ENCODE measurements around the gene MPP3. TPM values are rescaled to one million over a fixed set of nuclear protein-coding genes. Genes with fewer than 3 reads are reported as not detected.

Gene MPP3
- total and polyA plus RNA-seq, 2 donors = 0.61 to 1.5 TPM

DNA sequence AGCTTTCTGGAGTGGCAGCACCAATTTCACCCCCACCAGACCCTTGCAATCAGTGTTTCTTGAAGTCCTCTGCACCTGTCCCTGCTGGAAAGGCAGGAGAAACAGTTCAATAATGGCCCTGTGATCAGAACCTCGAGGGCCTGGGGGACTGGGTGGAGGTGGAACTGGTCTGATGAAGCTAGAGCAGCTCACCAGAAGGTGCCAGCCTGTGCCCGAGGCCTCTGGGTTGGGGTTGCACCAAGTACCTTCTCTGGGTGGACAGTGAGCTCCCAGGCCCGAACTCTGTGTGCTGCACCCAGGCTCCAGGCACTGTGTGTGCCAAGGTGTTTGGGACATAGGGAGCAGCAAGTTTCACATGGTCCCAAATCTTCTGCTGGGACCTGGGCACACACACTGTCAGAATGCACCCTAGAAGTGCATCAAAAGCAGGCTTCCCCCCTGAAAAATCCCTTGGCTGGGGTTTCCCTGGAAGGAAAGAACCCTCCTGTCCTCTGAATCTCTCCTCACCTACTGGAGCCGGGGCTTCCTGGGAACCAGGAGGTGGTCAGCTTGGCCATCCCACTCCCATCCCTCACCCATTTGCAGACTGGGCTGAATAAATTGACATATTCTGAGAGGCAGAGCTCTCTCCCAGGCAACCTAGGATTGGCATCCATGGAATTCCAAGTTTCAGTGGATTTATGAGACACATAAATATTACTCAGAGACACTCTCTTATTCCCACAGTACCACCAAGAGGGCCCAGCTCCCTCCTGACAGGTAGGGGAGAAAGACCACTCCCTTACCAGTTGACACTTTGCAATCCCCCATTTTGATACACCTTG lies 31.4 kb upstream of the MPP3 start:
- H3K9me3 ChIP-seq (ENCODE audit: control insufficient read depth in 2 of 2, insufficient read depth in 1 of 2, low read length in 1 of 2) = no peaks in the 10 kb centered on the region
- WGBS = 85% methylated on average over 4 of the region's 4 CpGs
- H3K4me3 ChIP-seq (ENCODE audit: low read length in 2 of 2) = no peak overlapping the region
- DNase-seq (ENCODE audit: low read depth in 6 of 9, low spot score in 9 of 9) = no peak
- peaks cover 0 to 2% of the 10 kb centered on the region in 2 donors for H3K4me1 ChIP-seq (ENCODE audit: control insufficient read depth in 2 of 2, insufficient read depth in 2 of 2, low read length in 2 of 2)
- H3K36me3 ChIP-seq (ENCODE audit: control insufficient read depth in 2 of 2, insufficient read depth in 2 of 2, low read length in 1 of 2) = no peaks in the 10 kb centered on the region
- peaks cover 0 to 2% of the 10 kb centered on the region in 2 donors for H3K27me3 ChIP-seq (ENCODE audit: control insufficient read depth in 2 of 2, insufficient read depth in 1 of 2, low read length in 1 of 2)
- H3K27ac ChIP-seq (ENCODE audit: low read depth in 1 of 2, low read length in 1 of 2) = no peak overlapping the region

DNA sequence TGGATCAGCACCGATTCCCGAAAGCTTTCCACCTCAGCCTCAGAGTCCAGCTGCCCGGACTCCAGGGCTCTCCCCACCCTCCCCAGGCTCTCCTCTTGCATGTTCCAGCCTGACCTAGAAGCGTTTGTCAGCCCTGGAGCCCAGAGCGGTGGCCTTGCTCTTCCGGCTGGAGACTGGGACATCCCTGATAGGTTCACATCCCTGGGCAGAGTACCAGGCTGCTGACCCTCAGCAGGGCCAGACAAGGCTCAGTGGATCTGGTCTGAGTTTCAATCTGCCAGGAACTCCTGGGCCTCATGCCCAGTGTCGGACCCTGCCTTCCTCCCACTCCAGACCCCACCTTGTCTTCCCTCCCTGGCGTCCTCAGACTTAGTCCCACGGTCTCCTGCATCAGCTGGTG lies 29.0 kb upstream of the MPP3 start:
- 88% methylated on average over 9 of the region's 9 CpGs for WGBS
- Histone ChIP-seq H3K27ac (ENCODE audit: low read depth in 1 of 2, low read length in 1 of 2) (no peak overlapping the region), H3K36me3 (ENCODE audit: control insufficient read depth in 2 of 2, insufficient read depth in 2 of 2, low read length in 1 of 2) (no peaks in the 10 kb centered on the region), H3K4me1 (ENCODE audit: control insufficient read depth in 2 of 2, insufficient read depth in 2 of 2, low read length in 2 of 2) (peaks cover 0 to 2% of the 10 kb centered on the region in 2 donors), H3K4me3 (ENCODE audit: low read length in 2 of 2) (no peak overlapping the region), H3K27me3 (ENCODE audit: control insufficient read depth in 2 of 2, insufficient read depth in 1 of 2, low read length in 1 of 2) (peaks cover 0 to 15% of the 10 kb centered on the region in 2 donors), H3K9me3 (ENCODE audit: control insufficient read depth in 2 of 2, insufficient read depth in 1 of 2, low read length in 1 of 2) (peaks cover 0 to 6% of the 10 kb centered on the region in 2 donors)
- no peak for DNase-seq (ENCODE audit: low read depth in 6 of 9, low spot score in 9 of 9)

DNA sequence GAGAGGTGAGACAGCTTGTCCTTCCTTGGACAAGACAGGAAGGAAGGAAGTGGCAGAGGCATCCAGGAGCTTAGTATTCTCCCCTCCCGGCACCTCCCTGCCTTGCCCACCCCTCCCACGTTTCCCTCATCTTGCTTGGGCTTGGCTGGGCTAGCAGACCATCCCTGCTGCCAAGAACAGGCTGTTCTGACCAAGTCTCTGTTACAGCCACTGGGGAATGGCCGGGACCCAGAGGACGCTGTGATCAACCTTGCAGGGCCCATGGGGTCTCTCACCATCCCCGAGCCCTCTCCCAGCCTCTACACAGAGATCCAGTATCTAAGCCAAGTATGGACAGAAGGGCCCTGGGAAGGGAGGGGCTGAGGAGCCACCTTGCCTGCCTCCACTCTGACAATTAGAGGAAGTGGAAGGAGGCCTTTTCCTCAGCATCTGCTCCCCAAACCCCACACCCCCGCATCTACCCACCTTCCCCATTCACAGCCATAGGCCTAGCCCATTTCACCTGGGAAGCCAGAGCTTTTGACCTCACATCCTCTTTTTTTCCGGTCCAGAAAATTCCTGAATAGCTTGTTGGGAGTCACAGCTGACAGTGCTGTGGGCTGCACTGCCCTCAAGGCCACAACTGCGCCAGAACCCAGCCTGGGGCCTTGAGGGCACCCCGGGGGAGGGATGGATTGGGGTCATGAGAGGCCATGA lies 28.1 kb upstream of the MPP3 start:
- no peak overlapping the region for H3K4me3 ChIP-seq (ENCODE audit: low read length in 2 of 2)
- WGBS = 79% methylated on average over 9 of the region's 9 CpGs
- no peak for DNase-seq (ENCODE audit: low read depth in 6 of 9, low spot score in 9 of 9)
- H3K4me1 ChIP-seq (ENCODE audit: control insufficient read depth in 2 of 2, insufficient read depth in 2 of 2, low read length in 2 of 2) = peaks cover 0 to 2% of the 10 kb centered on the region in 2 donors
- H3K27me3 ChIP-seq (ENCODE audit: control insufficient read depth in 2 of 2, insufficient read depth in 1 of 2, low read length in 1 of 2) = peaks cover 0 to 17% of the 10 kb centered on the region in 2 donors
- peaks cover 0 to 6% of the 10 kb centered on the region in 2 donors for H3K9me3 ChIP-seq (ENCODE audit: control insufficient read depth in 2 of 2, insufficient read depth in 1 of 2, low read length in 1 of 2)
- H3K36me3 ChIP-seq (ENCODE audit: control insufficient read depth in 2 of 2, insufficient read depth in 2 of 2, low read length in 1 of 2) = no peaks in the 10 kb centered on the region
- H3K27ac ChIP-seq (ENCODE audit: low read depth in 1 of 2, low read length in 1 of 2) = no peak overlapping the region

DNA sequence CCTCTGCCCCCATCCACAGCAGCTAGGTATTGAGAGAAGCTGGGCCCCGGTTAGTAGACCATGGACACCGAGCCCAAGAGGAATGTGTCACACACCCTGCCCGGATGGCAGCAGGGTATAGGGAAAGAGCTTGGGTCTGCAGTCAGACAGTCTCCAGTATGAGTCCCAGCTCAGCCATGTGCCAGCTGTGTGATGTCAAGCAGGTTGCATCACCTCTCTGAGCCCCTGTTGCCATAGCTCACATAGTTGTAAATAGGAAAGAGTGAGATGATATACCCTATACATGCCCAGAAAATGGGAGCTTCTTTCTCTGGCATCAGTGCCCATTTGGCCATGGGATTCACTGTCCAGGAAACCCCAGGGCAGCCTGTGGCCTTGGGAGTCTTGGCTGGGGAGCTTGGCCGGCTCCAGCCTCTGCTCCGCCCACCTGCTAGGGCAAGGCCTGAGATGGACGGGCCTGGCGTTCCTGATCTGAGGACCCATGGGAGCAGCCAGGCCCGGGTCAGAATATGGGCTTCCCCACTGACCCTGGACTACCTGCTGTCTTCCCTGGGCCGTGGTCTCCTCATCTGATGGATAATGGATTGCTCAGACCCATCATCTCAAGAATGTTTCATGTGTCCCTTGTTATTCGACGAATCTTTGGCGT lies 27.3 kb upstream of the MPP3 start:
- no peak overlapping the region for H3K27ac ChIP-seq (ENCODE audit: low read depth in 1 of 2, low read length in 1 of 2)
- H3K4me1 ChIP-seq (ENCODE audit: control insufficient read depth in 2 of 2, insufficient read depth in 2 of 2, low read length in 2 of 2) = peaks cover 0 to 2% of the 10 kb centered on the region in 2 donors
- no peak for DNase-seq (ENCODE audit: low read depth in 6 of 9, low spot score in 9 of 9)
- H3K9me3 ChIP-seq (ENCODE audit: control insufficient read depth in 2 of 2, insufficient read depth in 1 of 2, low read length in 1 of 2) = peaks cover 0 to 6% of the 10 kb centered on the region in 2 donors
- H3K27me3 ChIP-seq (ENCODE audit: control insufficient read depth in 2 of 2, insufficient read depth in 1 of 2, low read length in 1 of 2) = peaks cover 0 to 19% of the 10 kb centered on the region in 2 donors
- no peak overlapping the region for H3K4me3 ChIP-seq (ENCODE audit: low read length in 2 of 2)
- 94% methylated on average over 12 of the region's 12 CpGs for WGBS
- no peaks in the 10 kb centered on the region for H3K36me3 ChIP-seq (ENCODE audit: control insufficient read depth in 2 of 2, insufficient read depth in 2 of 2, low read length in 1 of 2)

DNA sequence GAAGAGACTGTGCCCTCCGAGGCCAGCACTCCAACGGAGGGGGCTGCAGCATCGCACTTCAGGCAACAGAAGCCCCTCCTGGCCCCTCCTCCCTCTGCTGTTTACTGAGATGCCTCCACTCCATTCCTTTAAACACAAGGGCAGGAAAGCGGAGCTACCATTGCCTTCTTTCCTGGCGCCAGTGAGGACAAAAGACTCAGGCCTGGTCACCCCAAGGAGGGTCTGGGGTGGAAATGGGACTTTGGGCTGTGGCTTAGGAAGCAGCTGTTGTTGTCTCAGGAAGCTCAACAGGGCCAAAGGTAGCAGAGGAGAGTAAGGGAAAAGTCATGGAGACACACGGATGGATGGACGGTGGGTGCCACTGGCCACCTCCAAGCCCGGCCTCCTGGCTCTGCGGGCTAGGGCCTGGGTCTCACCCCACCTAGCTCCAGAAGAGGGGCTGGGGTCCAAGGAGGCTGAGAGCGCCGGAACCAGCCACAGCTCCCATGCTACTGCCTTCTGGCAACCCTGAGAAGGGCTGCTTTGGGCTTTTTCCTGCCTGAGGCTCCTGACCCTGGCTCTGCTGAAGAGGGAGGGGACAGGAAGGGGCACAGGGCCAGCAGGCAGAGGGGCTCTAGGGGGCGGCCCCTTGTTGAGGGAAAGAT lies 25.1 kb upstream of the MPP3 start:
- Histone ChIP-seq H3K27ac (ENCODE audit: low read depth in 1 of 2, low read length in 1 of 2) (no peak overlapping the region), H3K4me3 (ENCODE audit: low read length in 2 of 2) (no peak overlapping the region), H3K4me1 (ENCODE audit: control insufficient read depth in 2 of 2, insufficient read depth in 2 of 2, low read length in 2 of 2) (peaks cover 0 to 2% of the 10 kb centered on the region in 2 donors), H3K27me3 (ENCODE audit: control insufficient read depth in 2 of 2, insufficient read depth in 1 of 2, low read length in 1 of 2) (peaks cover 0 to 24% of the 10 kb centered on the region in 2 donors), H3K9me3 (ENCODE audit: control insufficient read depth in 2 of 2, insufficient read depth in 1 of 2, low read length in 1 of 2) (peaks cover 0 to 6% of the 10 kb centered on the region in 2 donors), H3K36me3 (ENCODE audit: control insufficient read depth in 2 of 2, insufficient read depth in 2 of 2, low read length in 1 of 2) (no peaks in the 10 kb centered on the region)
- no peak for DNase-seq (ENCODE audit: low read depth in 6 of 9, low spot score in 9 of 9)
- 81% methylated on average over 12 of the region's 12 CpGs for WGBS

DNA sequence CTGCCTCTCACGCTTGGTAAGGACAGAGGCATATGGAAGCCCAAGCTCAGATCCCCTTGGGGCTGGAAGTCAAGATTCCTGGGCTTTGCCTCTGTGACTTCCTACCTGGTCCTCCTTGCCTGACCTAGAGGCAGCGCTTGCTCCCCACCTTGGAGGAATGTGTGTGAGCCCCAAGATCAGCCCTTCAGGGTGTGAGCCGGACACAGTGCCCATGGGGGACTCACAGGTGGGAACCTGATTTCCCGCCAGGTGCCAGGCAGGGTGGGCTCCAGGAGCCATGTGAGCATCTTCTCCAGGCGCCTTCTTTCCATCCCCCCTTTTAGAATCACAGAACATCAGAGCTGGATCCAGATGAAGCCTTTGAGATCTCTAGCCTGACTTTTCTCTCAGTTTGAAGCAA lies 24.2 kb upstream of the MPP3 start:
- Histone ChIP-seq H3K4me3 (ENCODE audit: low read length in 2 of 2) (no peak overlapping the region), H3K36me3 (ENCODE audit: control insufficient read depth in 2 of 2, insufficient read depth in 2 of 2, low read length in 1 of 2) (no peaks in the 10 kb centered on the region), H3K27me3 (ENCODE audit: control insufficient read depth in 2 of 2, insufficient read depth in 1 of 2, low read length in 1 of 2) (peaks cover 0 to 28% of the 10 kb centered on the region in 2 donors), H3K4me1 (ENCODE audit: control insufficient read depth in 2 of 2, insufficient read depth in 2 of 2, low read length in 2 of 2) (peaks cover 0 to 2% of the 10 kb centered on the region in 2 donors), H3K9me3 (ENCODE audit: control insufficient read depth in 2 of 2, insufficient read depth in 1 of 2, low read length in 1 of 2) (peaks cover 0 to 6% of the 10 kb centered on the region in 2 donors), H3K27ac (ENCODE audit: low read depth in 1 of 2, low read length in 1 of 2) (no peak overlapping the region)
- WGBS = 97% methylated on average over 5 of the region's 5 CpGs
- DNase-seq (ENCODE audit: low read depth in 6 of 9, low spot score in 9 of 9) = no peak

DNA sequence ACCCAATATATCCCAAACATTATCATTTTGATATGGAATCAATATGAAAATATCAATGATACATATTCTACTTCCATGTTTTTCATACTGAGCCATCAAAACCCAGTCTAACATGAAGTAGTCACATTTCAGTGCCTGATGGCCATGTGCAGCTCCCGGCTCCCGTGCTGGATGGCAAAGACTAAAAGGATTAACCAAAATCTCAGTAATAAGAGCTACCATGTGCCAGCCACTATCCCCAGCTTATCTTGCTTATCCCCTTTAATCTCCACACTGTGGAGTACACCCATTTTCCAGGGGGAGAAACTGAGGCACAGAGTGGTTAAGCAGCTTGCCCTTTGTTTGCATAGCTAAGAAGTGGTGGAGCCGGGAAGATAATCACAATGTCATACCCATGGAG lies 23.2 kb upstream of the MPP3 start:
- DNase-seq (ENCODE audit: low read depth in 6 of 9, low spot score in 9 of 9) = no peak
- Histone ChIP-seq H3K36me3 (ENCODE audit: control insufficient read depth in 2 of 2, insufficient read depth in 2 of 2, low read length in 1 of 2) (no peaks in the 10 kb centered on the region), H3K4me3 (ENCODE audit: low read length in 2 of 2) (no peak overlapping the region), H3K4me1 (ENCODE audit: control insufficient read depth in 2 of 2, insufficient read depth in 2 of 2, low read length in 2 of 2) (peaks cover 0 to 2% of the 10 kb centered on the region in 2 donors), H3K27ac (ENCODE audit: low read depth in 1 of 2, low read length in 1 of 2) (no peak overlapping the region), H3K9me3 (ENCODE audit: control insufficient read depth in 2 of 2, insufficient read depth in 1 of 2, low read length in 1 of 2) (peaks cover 0 to 6% of the 10 kb centered on the region in 2 donors), H3K27me3 (ENCODE audit: control insufficient read depth in 2 of 2, insufficient read depth in 1 of 2, low read length in 1 of 2) (peaks cover 0 to 28% of the 10 kb centered on the region in 2 donors)
- WGBS = 96% methylated on average over 3 of the region's 3 CpGs

DNA sequence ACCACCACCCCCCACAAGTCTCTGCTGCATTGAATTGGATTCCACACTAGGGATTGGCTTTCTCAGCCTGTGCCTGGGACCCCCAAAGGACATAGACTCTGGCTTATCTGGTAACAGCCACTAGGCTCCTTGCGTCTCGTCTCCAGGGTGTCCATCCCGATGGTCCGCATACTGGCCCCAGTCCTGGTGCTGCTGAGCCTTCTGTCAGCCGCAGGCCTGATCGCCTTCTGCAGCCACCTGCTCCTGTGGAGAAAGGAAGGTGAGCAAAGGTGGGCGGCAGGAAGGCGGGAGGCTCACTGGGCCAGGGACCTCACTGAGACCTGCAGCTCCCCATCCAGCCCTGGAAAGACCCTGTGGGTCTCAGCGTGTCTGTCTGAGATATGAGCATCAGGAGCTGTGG lies 22.1 kb upstream of the MPP3 start:
- Histone ChIP-seq H3K27me3 (ENCODE audit: control insufficient read depth in 2 of 2, insufficient read depth in 1 of 2, low read length in 1 of 2) (peaks cover 0 to 28% of the 10 kb centered on the region in 2 donors), H3K27ac (ENCODE audit: low read depth in 1 of 2, low read length in 1 of 2) (no peak overlapping the region), H3K9me3 (ENCODE audit: control insufficient read depth in 2 of 2, insufficient read depth in 1 of 2, low read length in 1 of 2) (peaks cover 0 to 6% of the 10 kb centered on the region in 2 donors), H3K4me3 (ENCODE audit: low read length in 2 of 2) (no peak overlapping the region), H3K36me3 (ENCODE audit: control insufficient read depth in 2 of 2, insufficient read depth in 2 of 2, low read length in 1 of 2) (no peaks in the 10 kb centered on the region), H3K4me1 (ENCODE audit: control insufficient read depth in 2 of 2, insufficient read depth in 2 of 2, low read length in 2 of 2) (no peaks in the 10 kb centered on the region)
- DNase-seq (ENCODE audit: low read depth in 6 of 9, low spot score in 9 of 9) = no peak
- 98% methylated on average over 9 of the region's 9 CpGs for WGBS
